Neural cell (in vitro differentiated cells): ENCODE results near the gene RBFOX2. TPM values are rescaled to one million over a fixed set of nuclear protein-coding genes. Genes with fewer than 3 reads are reported as not detected.

Source experiments
- H2AFZ ChIP-seq: fragments of 200-600, 300-800 bp; sonication (generic), shearing (Covaris generic); 2 replicates; pipeline ENCODE4 v1.6.0; 2014; ENCODE audit warnings: low read depth, mild to moderate bottlenecking, antibody characterized with exemption, low read length, moderate library complexity
- H3F3A ChIP-seq: fragments of 200-600 bp; shearing (Covaris generic); 2 replicates; pipeline ENCODE4 v1.6.1; 2016; ENCODE audit warnings: mild to moderate bottlenecking, moderate library complexity, mixed read lengths, antibody characterized with exemption, low read length; ENCODE audit not compliant: insufficient read depth, poor library complexity, severe bottlenecking
- H3K27ac ChIP-seq: fragments of 200-600, 300-800 bp; sonication (generic), shearing (Covaris generic); 2 replicates; pipeline ENCODE4 v1.5.1; 2014; ENCODE audit warnings: mild to moderate bottlenecking, low read length, moderate library complexity
- H3K27me3 ChIP-seq: fragments of 300-800, 200-600 bp; sonication (generic), shearing (Covaris generic); 2 replicates; pipeline ENCODE4 v1.6.0; 2014; ENCODE audit warnings: mild to moderate bottlenecking, low read depth, low read length, moderate library complexity; ENCODE audit not compliant: insufficient read depth
- H3K36me3 ChIP-seq: fragments of 300-800, 200-600 bp; sonication (generic), shearing (Covaris generic); 2 replicates; pipeline ENCODE4 v1.5.1; 2014; ENCODE audit warnings: mild to moderate bottlenecking, antibody characterized with exemption, low read length, moderate library complexity; ENCODE audit not compliant: insufficient read depth
- H3K4me2 ChIP-seq: fragments of 300-800, 200-600 bp; sonication (generic), shearing (Covaris generic); 2 replicates; pipeline ENCODE4 v1.6.0; 2014; ENCODE audit warnings: mild to moderate bottlenecking, low read length
- H3K4me3 ChIP-seq: fragments of 300-800, 200-600 bp; sonication (generic), shearing (Covaris generic); 2 replicates; pipeline ENCODE4 v1.5.1; 2014; ENCODE audit warnings: mild to moderate bottlenecking, low read length, moderate library complexity
- H3K79me2 ChIP-seq: fragments of 200-600 bp; shearing (Covaris generic); replicated peaks from 2 replicates; pipeline ENCODE4 v1.6.0; 2014; ENCODE audit warnings: mild to moderate bottlenecking, low read length, moderate library complexity; ENCODE audit not compliant: insufficient read depth
- H3K9ac ChIP-seq: fragments of 300-800, 200-600 bp; sonication (generic), shearing (Covaris generic); 2 replicates; pipeline ENCODE4 v1.6.1; 2016; ENCODE audit warnings: mild to moderate bottlenecking, low read length, mixed read lengths
- H3K9me2 ChIP-seq: fragments of 200-600 bp; shearing (Covaris generic); 2 replicates; pipeline ENCODE4 v1.6.1; 2016; ENCODE audit warnings: mild to moderate bottlenecking, low read length, mixed read lengths; ENCODE audit not compliant: insufficient read depth
- H3K9me3 ChIP-seq: fragments of 200-600, 300-800 bp; sonication (generic), shearing (Covaris generic); 2 replicates; pipeline ENCODE4 v1.6.1; 2016; ENCODE audit warnings: mild to moderate bottlenecking, mixed run types, low read length, moderate library complexity, mixed read lengths
- H4K20me1 ChIP-seq: fragments of 200-600 bp; shearing (Covaris generic); 2 replicates; pipeline ENCODE4 v1.6.1; 2016; ENCODE audit warnings: mild to moderate bottlenecking, mixed run types; ENCODE audit not compliant: insufficient read depth
- EP300 ChIP-seq: fragments of 450-650 bp; conservative IDR thresholded peaks from 2 replicates; pipeline ENCODE4 v1.6.1; 2014; ENCODE audit warnings: antibody characterized with exemption, mild to moderate bottlenecking, moderate library complexity; ENCODE audit not compliant: poor library complexity, severe bottlenecking
- EZH2 ChIP-seq: fragments of 200-600, 300-800 bp; shearing (Covaris generic), sonication (generic); IDR thresholded peaks from 2 replicates; pipeline ENCODE4 v1.6.1; 2014; ENCODE audit warnings: antibody characterized with exemption, low read length, borderline replicate concordance, mild to moderate bottlenecking; ENCODE audit not compliant: insufficient read depth, poor library complexity, severe bottlenecking
- MXI1 ChIP-seq: fragments of 450-650 bp; conservative IDR thresholded peaks from 2 replicates; pipeline ENCODE4 v1.6.1; 2014; ENCODE audit warnings: antibody characterized with exemption, mild to moderate bottlenecking; ENCODE audit not compliant: poor library complexity, severe bottlenecking
- POLR2AphosphoS5 ChIP-seq: IDR thresholded peaks from 2 replicates; pipeline ENCODE4 v1.6.1; 2012
- RAD21 ChIP-seq: fragments of 450-650 bp; conservative IDR thresholded peaks from 2 replicates; pipeline ENCODE4 v1.6.1; 2014; ENCODE audit warnings: antibody characterized with exemption, mild to moderate bottlenecking, moderate library complexity
- REST ChIP-seq: IDR thresholded peaks from 2 replicates; pipeline ENCODE4 v1.6.1; 2012; ENCODE audit warnings: borderline replicate concordance
- SMC3 ChIP-seq: fragments of 450-650 bp; conservative IDR thresholded peaks from 2 replicates; pipeline ENCODE4 v1.6.1; 2014; ENCODE audit warnings: antibody characterized with exemption, mild to moderate bottlenecking, moderate library complexity; ENCODE audit not compliant: poor library complexity
- TAF1 ChIP-seq: IDR thresholded peaks from 2 replicates; pipeline ENCODE4 v1.6.1; 2012; ENCODE audit warnings: low read depth
- polyA plus RNA-seq: library from polyadenylated mRNA; depleted of rRNA; stranded (reverse); fragments of >200 nt; gene quantifications from 2 replicates; pipeline ENCODE4 v1.2.3, GENCODE V29; 2014
- TF ChIP-seq, protein P1 (sequence below): fragments of 450-650 bp; IDR thresholded peaks from 2 replicates; pipeline ENCODE4 v1.5.1; 2014; ENCODE audit warnings: antibody characterized with exemption, mild to moderate bottlenecking, moderate library complexity; ENCODE audit not compliant: poor library complexity, severe bottlenecking

The RBFOX2 gene
- polyA plus RNA-seq, 1 donor from 2014 or later = 529 TPM

- Histone ChIP-seq H3K27me3 (no peaks in the 10 kb centered on the region), H3F3A (no peaks in the 10 kb centered on the region), H2AFZ (no peak overlapping the region), H3K4me3 (no peak overlapping the region), H3K9me2 (no peaks in the 10 kb centered on the region), H3K9me3 (no peaks in the 10 kb centered on the region), H3K4me2 (no peak overlapping the region), H4K20me1 (no peaks in the 10 kb centered on the region), H3K79me2 (peaks cover 58% of the 10 kb centered on the region), H3K9ac (no peak overlapping the region), H3K27ac (no peak overlapping the region), H3K36me3 (no peaks in the 10 kb centered on the region)
- TF ChIP-seq REST (no peak), POLR2AphosphoS5 (no peak), MXI1 (no peak), TAF1 (no peak), EP300 (no peak), EZH2 (no peak), SMC3 (no peak), RAD21 (no peak)
- TF ChIP-seq, protein P1, sequence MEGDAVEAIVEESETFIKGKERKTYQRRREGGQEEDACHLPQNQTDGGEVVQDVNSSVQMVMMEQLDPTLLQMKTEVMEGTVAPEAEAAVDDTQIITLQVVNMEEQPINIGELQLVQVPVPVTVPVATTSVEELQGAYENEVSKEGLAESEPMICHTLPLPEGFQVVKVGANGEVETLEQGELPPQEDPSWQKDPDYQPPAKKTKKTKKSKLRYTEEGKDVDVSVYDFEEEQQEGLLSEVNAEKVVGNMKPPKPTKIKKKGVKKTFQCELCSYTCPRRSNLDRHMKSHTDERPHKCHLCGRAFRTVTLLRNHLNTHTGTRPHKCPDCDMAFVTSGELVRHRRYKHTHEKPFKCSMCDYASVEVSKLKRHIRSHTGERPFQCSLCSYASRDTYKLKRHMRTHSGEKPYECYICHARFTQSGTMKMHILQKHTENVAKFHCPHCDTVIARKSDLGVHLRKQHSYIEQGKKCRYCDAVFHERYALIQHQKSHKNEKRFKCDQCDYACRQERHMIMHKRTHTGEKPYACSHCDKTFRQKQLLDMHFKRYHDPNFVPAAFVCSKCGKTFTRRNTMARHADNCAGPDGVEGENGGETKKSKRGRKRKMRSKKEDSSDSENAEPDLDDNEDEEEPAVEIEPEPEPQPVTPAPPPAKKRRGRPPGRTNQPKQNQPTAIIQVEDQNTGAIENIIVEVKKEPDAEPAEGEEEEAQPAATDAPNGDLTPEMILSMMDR = no peak
Measured at GRCh38 chr22:35949243-35949642, 79.4 kb downstream of the RBFOX2 start.

- Histone ChIP-seq H3K4me2 (no peak overlapping the region), H2AFZ (no peak overlapping the region), H4K20me1 (no peaks in the 10 kb centered on the region), H3F3A (no peaks in the 10 kb centered on the region), H3K79me2 (peaks cover 61% of the 10 kb centered on the region), H3K36me3 (no peaks in the 10 kb centered on the region), H3K9me3 (no peaks in the 10 kb centered on the region), H3K27ac (no peak overlapping the region), H3K9ac (no peak overlapping the region), H3K27me3 (no peaks in the 10 kb centered on the region), H3K9me2 (no peaks in the 10 kb centered on the region), H3K4me3 (no peak overlapping the region)
- TF ChIP-seq MXI1 (no peak), TAF1 (no peak), REST (no peak), EZH2 (no peak), EP300 (no peak), SMC3 (no peak), RAD21 (no peak), POLR2AphosphoS5 (no peak)
- TF ChIP-seq, protein P1 = no peak
Measured at GRCh38 chr22:35947794-35948425, 80.7 kb downstream of the RBFOX2 start.
